HEK293 (cell line): ENCODE measurements around the gene HMHB1.
A peak's percentile ranks its signal among the peaks of the same experiment; 100 is the strongest.

ENCODE experiments used
- CTCF ChIA-PET: fragments of 350-600 bp; formaldehyde crosslinking; extraction: SDS; loops from one replicate; lab custom pipeline; 2021; ENCODE audit warnings: antibody characterized with exemption; lab: Yijun Ruan, JAX
- POLR2A ChIA-PET: fragments of 300-600 bp; formaldehyde crosslinking; extraction: SDS; loops from one replicate; lab custom pipeline; 2020; ENCODE audit warnings: antibody characterized with exemption, inconsistent platforms; lab: Yijun Ruan, JAX
- H3K27ac ChIP-seq: fragments of 200-500 bp; sonication (Bioruptor generic); 2 replicates; pipeline ENCODE4 v1.5.1; 2014; ENCODE audit warnings: low read depth, low read length, control low read depth, inconsistent platforms; ENCODE audit errors: extremely low read depth
- H3K36me3 ChIP-seq, 2 experiments: fragments of 200-500 bp in 1 of 2; sonication (Bioruptor generic) in 1 of 2; 1 replicate in 1 of 2; 2 replicates in 1 of 2; pipeline ENCODE4 v1.5.1; 2014 to 2017; ENCODE audit warnings: inconsistent platforms in 2 of 2, low read length in 2 of 2; ENCODE audit not compliant: control insufficient read depth in 2 of 2, insufficient read depth in 1 of 2
- H3K4me1 ChIP-seq: fragments of 200-500 bp; sonication (Bioruptor generic); 2 replicates; pipeline ENCODE4 v1.5.1; 2014; ENCODE audit warnings: mild to moderate bottlenecking, low read length, inconsistent platforms; ENCODE audit not compliant: control insufficient read depth, insufficient read depth
- H3K4me3 ChIP-seq: 2 replicates; pipeline ENCODE4 v1.5.1; 2011; ENCODE audit warnings: low read depth, mild to moderate bottlenecking, control low read depth, low read length, moderate library complexity
- H3K9me3 ChIP-seq: fragments of 200-500 bp; sonication (Bioruptor generic); 2 replicates; pipeline ENCODE4 v1.5.1; 2014; ENCODE audit warnings: low read depth, low read length, inconsistent platforms; ENCODE audit not compliant: control insufficient read depth, insufficient read depth
- GLI2 ChIP-seq: fragments of 450-650 bp; formaldehyde crosslinking; IDR thresholded peaks from 2 replicates; pipeline ENCODE4; 2017; ENCODE audit warnings: missing biosample characterization, missing genetic modification characterization, low read depth, borderline replicate concordance
- MYNN ChIP-seq: fragments of 450-650 bp; formaldehyde crosslinking; IDR thresholded peaks from 2 replicates; pipeline ENCODE4 v1.5.1; 2016; ENCODE audit warnings: missing biosample characterization, missing genetic modification characterization, borderline replicate concordance
- MZF1 ChIP-seq: fragments of 450-650 bp; formaldehyde crosslinking; IDR thresholded peaks from 2 replicates; pipeline ENCODE4 v1.5.1; 2017; ENCODE audit warnings: missing biosample characterization, missing genetic modification characterization, borderline replicate concordance
- REST ChIP-seq: fragments of 450-650 bp; formaldehyde crosslinking; IDR thresholded peaks from 2 replicates; pipeline ENCODE4 v1.5.1; 2016; ENCODE audit warnings: missing biosample characterization, missing genetic modification characterization
- TCF7L2 ChIP-seq: IDR thresholded peaks from 2 replicates; pipeline ENCODE4 v1.6.1; 2011; ENCODE audit warnings: low read depth, mild to moderate bottlenecking, inconsistent platforms, low read length, moderate library complexity, borderline replicate concordance
- WT1 ChIP-seq: fragments of 450-650 bp; formaldehyde crosslinking; IDR thresholded peaks from 2 replicates; pipeline ENCODE4 v1.5.1; 2016; ENCODE audit warnings: missing biosample characterization, missing genetic modification characterization
- ZBTB17 ChIP-seq: fragments of 450-650 bp; formaldehyde crosslinking; IDR thresholded peaks from 2 replicates; pipeline ENCODE4 v1.5.1; 2016; ENCODE audit warnings: missing biosample characterization, missing genetic modification characterization
- ZEB2 ChIP-seq: fragments of 450-650 bp; formaldehyde crosslinking; IDR thresholded peaks from 2 replicates; pipeline ENCODE4 v1.5.1; 2016; ENCODE audit warnings: missing biosample characterization, missing genetic modification characterization
- ZNF239 ChIP-seq: fragments of 450-650 bp; formaldehyde crosslinking; IDR thresholded peaks from 2 replicates; pipeline ENCODE4 v1.5.1; 2016; ENCODE audit warnings: missing biosample characterization, missing genetic modification characterization
- ZNF449 ChIP-seq: fragments of 450-650 bp; formaldehyde crosslinking; IDR thresholded peaks from 2 replicates; pipeline ENCODE4 v1.5.1; 2017; ENCODE audit warnings: missing biosample characterization, mild to moderate bottlenecking, missing genetic modification characterization, moderate library complexity
- ZNF692 ChIP-seq: fragments of 450-650 bp; formaldehyde crosslinking; IDR thresholded peaks from 2 replicates; pipeline ENCODE4 v1.5.1; 2016; ENCODE audit warnings: missing biosample characterization, missing genetic modification characterization
- TF ChIP-seq, protein P1 (sequence below): fragments of 450-650 bp; formaldehyde crosslinking; IDR thresholded peaks from 2 replicates; pipeline ENCODE4 v1.5.1; 2016; ENCODE audit warnings: missing biosample characterization, missing genetic modification characterization

HMHB1 gene

GRCh38 chr5:143835251-143835650 is 23.3 kb downstream of the HMHB1 start:
- no peak for TF ChIP-seq ZNF449
- TF ChIP-seq MYNN (tag by site-specific recombination) = no peak
- no peak for TF ChIP-seq ZNF239 (tag by site-specific recombination)
- TF ChIP-seq ZNF692 (tag by site-specific recombination) = no peak
- TF ChIP-seq ZEB2 (tag by site-specific recombination) = no peak
- TF ChIP-seq TCF7L2 = no peak
- no peaks in the 10 kb centered on the region for H3K4me1 ChIP-seq
- no peak overlapping the region for H3K4me3 ChIP-seq
- no peaks in the 10 kb centered on the region for H3K36me3 ChIP-seq
- ChIA-PET CTCF (interaction anchor here (1.0 kb wide), 1 partner anchor 133 kb away, joined by 3 read pairs; no protein-coding TSS in a partner anchor), POLR2A (no interaction called here)
- H3K9me3 ChIP-seq = no peaks in the 10 kb centered on the region
- H3K27ac ChIP-seq = no peak overlapping the region

DNA sequence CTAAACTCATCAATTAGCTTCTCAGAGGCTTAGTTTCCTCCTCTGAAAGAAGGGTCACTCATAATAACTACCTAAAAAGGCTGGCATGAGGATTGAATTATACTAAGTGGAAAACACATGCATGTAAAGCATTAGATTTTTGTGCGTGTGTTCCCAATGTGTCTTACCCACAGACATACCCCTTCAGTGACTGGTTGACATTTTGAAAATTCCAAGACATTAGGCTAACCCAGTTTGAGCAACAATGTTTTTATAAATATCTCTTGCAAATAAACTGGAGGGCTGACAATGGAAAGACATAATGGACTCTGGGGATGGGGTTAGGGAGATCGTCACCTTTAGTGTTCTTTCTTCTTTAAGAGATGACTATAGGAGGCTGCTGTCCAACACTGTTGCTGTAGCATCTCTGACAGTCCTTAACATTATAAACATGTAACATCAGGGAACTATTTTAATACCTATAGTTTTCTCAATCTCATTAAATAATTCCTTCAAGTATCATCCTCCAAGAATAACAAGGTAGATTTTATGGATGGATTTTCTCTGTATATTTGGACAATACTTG is 24.3 kb downstream of the HMHB1 start:
- H3K4me1 ChIP-seq = no peaks in the 10 kb centered on the region
- no peaks in the 10 kb centered on the region for H3K9me3 ChIP-seq
- H3K36me3 ChIP-seq = no peaks in the 10 kb centered on the region
- POLR2A ChIA-PET = no interaction called here
- no peak overlapping the region for H3K4me3 ChIP-seq
- CTCF ChIA-PET = no interaction called here
- H3K27ac ChIP-seq = no peak overlapping the region
- TF ChIP-seq ZBTB17 (tag by site-specific recombination) (no peak), GLI2 (no peak), MZF1 (tag by site-specific recombination) (no peak), REST (0 out of 2 replicates have a peak, but pooled peaks have one; percentile 49), WT1 (tag by site-specific recombination) (no peak)
- TF ChIP-seq, protein P1, sequence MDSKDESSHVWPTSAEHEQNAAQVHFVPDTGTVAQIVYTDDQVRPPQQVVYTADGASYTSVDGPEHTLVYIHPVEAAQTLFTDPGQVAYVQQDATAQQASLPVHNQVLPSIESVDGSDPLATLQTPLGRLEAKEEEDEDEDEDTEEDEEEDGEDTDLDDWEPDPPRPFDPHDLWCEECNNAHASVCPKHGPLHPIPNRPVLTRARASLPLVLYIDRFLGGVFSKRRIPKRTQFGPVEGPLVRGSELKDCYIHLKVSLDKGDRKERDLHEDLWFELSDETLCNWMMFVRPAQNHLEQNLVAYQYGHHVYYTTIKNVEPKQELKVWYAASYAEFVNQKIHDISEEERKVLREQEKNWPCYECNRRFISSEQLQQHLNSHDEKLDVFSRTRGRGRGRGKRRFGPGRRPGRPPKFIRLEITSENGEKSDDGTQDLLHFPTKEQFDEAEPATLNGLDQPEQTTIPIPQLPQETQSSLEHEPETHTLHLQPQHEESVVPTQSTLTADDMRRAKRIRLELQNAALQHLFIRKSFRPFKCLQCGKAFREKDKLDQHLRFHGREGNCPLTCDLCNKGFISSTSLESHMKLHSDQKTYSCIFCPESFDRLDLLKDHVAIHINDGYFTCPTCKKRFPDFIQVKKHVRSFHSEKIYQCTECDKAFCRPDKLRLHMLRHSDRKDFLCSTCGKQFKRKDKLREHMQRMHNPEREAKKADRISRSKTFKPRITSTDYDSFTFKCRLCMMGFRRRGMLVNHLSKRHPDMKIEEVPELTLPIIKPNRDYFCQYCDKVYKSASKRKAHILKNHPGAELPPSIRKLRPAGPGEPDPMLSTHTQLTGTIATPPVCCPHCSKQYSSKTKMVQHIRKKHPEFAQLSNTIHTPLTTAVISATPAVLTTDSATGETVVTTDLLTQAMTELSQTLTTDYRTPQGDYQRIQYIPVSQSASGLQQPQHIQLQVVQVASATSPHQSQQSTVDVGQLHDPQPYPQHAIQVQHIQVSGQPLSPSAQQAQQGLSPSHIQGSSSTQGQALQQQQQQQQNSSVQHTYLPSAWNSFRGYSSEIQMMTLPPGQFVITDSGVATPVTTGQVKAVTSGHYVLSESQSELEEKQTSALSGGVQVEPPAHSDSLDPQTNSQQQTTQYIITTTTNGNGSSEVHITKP (tag by site-specific recombination) = no peak
